ENCODE measurements around the gene CYB5R4. TPM values are rescaled to one million over a fixed set of nuclear protein-coding genes. Genes with fewer than 3 reads are reported as not detected.

The CYB5R4 gene
- total and polyA plus RNA-seq, 2 donors (not counting 1 experiment from before 2014, with no cell fraction given) = 11.8 to 39.6 TPM

GRCh38 chr6:83908813-83909212 lies 49.3 kb downstream of the CYB5R4 start:
- ChIA-PET CTCF (no interaction called here), POLR2A (no interaction called here)
- Histone ChIP-seq H3K4me3 (ENCODE audit: control extremely low read depth in 1 of 5, extremely low read depth in 1 of 5, insufficient read depth in 1 of 5, low read depth in 2 of 5, low read length in 4 of 5) (no peak overlapping the region), H3K4me1 (ENCODE audit: control insufficient read depth in 2 of 2, insufficient read depth in 2 of 2, low read length in 2 of 2) (no peaks in the 10 kb centered on the region), H3K4me2 (replicated peaks; ENCODE audit: low read depth, low read length, poor library complexity, severe bottlenecking) (no peak overlapping the region), H3K9ac (ENCODE audit: low read length) (no peak overlapping the region), H3K9me3 (ENCODE audit: control extremely low read depth in 1 of 3, control insufficient read depth in 2 of 3, insufficient read depth in 1 of 3, low read length in 2 of 3) (peaks cover 1 to 17% (median 7%) of the 10 kb centered on the region in 3 donors), H3K27me3 (replicated peaks in 1 of 4; ENCODE audit: control extremely low read depth in 1 of 4, control insufficient read depth in 3 of 4, insufficient read depth in 4 of 4, low read length in 3 of 4) (no peaks in the 10 kb centered on the region), H3K36me3 (replicated peaks in 1 of 2; ENCODE audit: control extremely low read depth in 1 of 2, control insufficient read depth in 1 of 2, extremely low read depth in 1 of 2, insufficient read depth in 2 of 2, low read length in 1 of 2) (peaks cover 0 to 12% of the 10 kb centered on the region in 2 experiments), H4K20me1 (ENCODE audit: control insufficient read depth, insufficient read depth, low read length, poor library complexity, severe bottlenecking) (peaks cover 43% of the 10 kb centered on the region), H3K79me2 (ENCODE audit: control insufficient read depth, insufficient read depth, low read length) (peaks cover 57% of the 10 kb centered on the region), H3K27ac (ENCODE audit: low read length in 2 of 2) (no peak overlapping the region), H2AFZ (ENCODE audit: insufficient read depth, low read depth, low read length, poor library complexity, severe bottlenecking) (no peak overlapping the region)
- DNase-seq = no peak
- Mint-ChIP-seq H3K27me3 (no peaks in the 10 kb centered on the region), H3K4me3 (no peak overlapping the region), H3K27ac (no peak overlapping the region), H3K9me3 (ENCODE audit: insufficient read depth) (peaks cover 12% of the 10 kb centered on the region), H3K4me1 (peaks cover 41% of the 10 kb centered on the region)
- no CpG with 5 or more reads among the region's 2 CpGs for WGBS (ENCODE audit: insufficient coverage)
- no peak for TF ChIP-seq EZH2 (IDR thresholded peaks at IDR 0.05; ENCODE audit: borderline replicate concordance, insufficient read depth, low read depth, low read length, poor library complexity, severe bottlenecking)
- no peak for TF ChIP-seq CTCF (IDR thresholded peaks at IDR 0.05)
- intact Hi-C loops (cut with micrococcal nuclease) = no loop called here
- no peak for ATAC-seq (ENCODE audit: low read depth)

GRCh38 chr6:83911278-83911677 lies 51.8 kb downstream of the CYB5R4 start:
- TF ChIP-seq CTCF (IDR thresholded peaks at IDR 0.05) (no peak), EZH2 (IDR thresholded peaks at IDR 0.05; ENCODE audit: borderline replicate concordance, insufficient read depth, low read depth, low read length, poor library complexity, severe bottlenecking) (no peak)
- Histone ChIP-seq H3K79me2 (ENCODE audit: control insufficient read depth, insufficient read depth, low read length) (peaks cover 35% of the 10 kb centered on the region), H3K4me2 (replicated peaks; ENCODE audit: low read depth, low read length, poor library complexity, severe bottlenecking) (no peak overlapping the region), H3K9ac (ENCODE audit: low read length) (no peak overlapping the region), H3K9me3 (ENCODE audit: control extremely low read depth in 1 of 3, control insufficient read depth in 2 of 3, insufficient read depth in 1 of 3, low read length in 2 of 3) (peaks cover 0 to 1% (median 0%) of the 10 kb centered on the region in 3 donors), H2AFZ (ENCODE audit: insufficient read depth, low read depth, low read length, poor library complexity, severe bottlenecking) (no peak overlapping the region), H3K4me1 (ENCODE audit: control insufficient read depth in 2 of 2, insufficient read depth in 2 of 2, low read length in 2 of 2) (peaks cover 9 to 13% of the 10 kb centered on the region in 2 donors), H4K20me1 (ENCODE audit: control insufficient read depth, insufficient read depth, low read length, poor library complexity, severe bottlenecking) (peaks cover 34% of the 10 kb centered on the region), H3K4me3 (ENCODE audit: control extremely low read depth in 1 of 5, extremely low read depth in 1 of 5, insufficient read depth in 1 of 5, low read depth in 2 of 5, low read length in 4 of 5) (no peak overlapping the region), H3K36me3 (replicated peaks in 1 of 2; ENCODE audit: control extremely low read depth in 1 of 2, control insufficient read depth in 1 of 2, extremely low read depth in 1 of 2, insufficient read depth in 2 of 2, low read length in 1 of 2) (peaks cover 0 to 12% of the 10 kb centered on the region in 2 experiments), H3K27ac (ENCODE audit: low read length in 2 of 2) (no peak overlapping the region), H3K27me3 (replicated peaks in 1 of 4; ENCODE audit: control extremely low read depth in 1 of 4, control insufficient read depth in 3 of 4, insufficient read depth in 4 of 4, low read length in 3 of 4) (no peaks in the 10 kb centered on the region)
- DNase-seq (no peak), ATAC-seq (ENCODE audit: low read depth) (no peak)
- ChIA-PET CTCF (no interaction called here), POLR2A (no interaction called here)
- H3K27me3 Mint-ChIP-seq = no peaks in the 10 kb centered on the region
- H3K4me1 Mint-ChIP-seq = peaks cover 45% of the 10 kb centered on the region
- no peak overlapping the region for H3K27ac Mint-ChIP-seq
- H3K9me3 Mint-ChIP-seq (ENCODE audit: insufficient read depth) = peaks cover 5% of the 10 kb centered on the region
- no peak overlapping the region for H3K4me3 Mint-ChIP-seq
- intact Hi-C loops (cut with micrococcal nuclease) = no loop called here
